Measurements from ENCODE around the gene FETUB. TPM values are rescaled to one million over a fixed set of nuclear protein-coding genes. Genes with fewer than 3 reads are reported as not detected.

Gene FETUB
- total and polyA plus RNA-seq, 2 of the 4 experiments (the other 2 are of a cell fraction), result not detected

- Histone ChIP-seq H4K8ac (ENCODE audit: low read depth in 2 of 2, low read length in 2 of 2) (no peak overlapping the region), H4K5ac (ENCODE audit: low read depth, low read length) (no peak overlapping the region), H4K20me1 (ENCODE audit: insufficient read depth, low read length) (no peaks in the 10 kb centered on the region), H3K23ac (ENCODE audit: low read depth, low read length) (no peak overlapping the region), H2BK5ac (ENCODE audit: low read depth, low read length, poor library complexity, severe bottlenecking) (no peak overlapping the region), H3K4me3 (ENCODE audit: insufficient read depth, low read depth, low read length) (no peak overlapping the region), H4K91ac (ENCODE audit: insufficient read depth, low read depth, low read length) (no peak overlapping the region), H3K14ac (replicated peaks; ENCODE audit: low read depth, low read length) (no peak overlapping the region), H3K79me1 (ENCODE audit: low read depth in 1 of 2, low read length in 2 of 2) (no peaks in the 10 kb centered on the region), H2AK9ac (replicated peaks; ENCODE audit: low read depth, low read length, poor library complexity) (no peak overlapping the region), H3K36me3 (ENCODE audit: control insufficient read depth, insufficient read depth, low read length) (no peaks in the 10 kb centered on the region), H2BK15ac (ENCODE audit: low read depth, low read length) (no peak overlapping the region), H3K9me1 (ENCODE audit: insufficient read depth, low read length) (no peaks in the 10 kb centered on the region), H3K27ac (ENCODE audit: insufficient read depth, low read length) (no peak overlapping the region), H2AFZ (replicated peaks; ENCODE audit: low read length, poor library complexity) (no peak overlapping the region), H2BK20ac (ENCODE audit: low read depth, low read length) (no peak overlapping the region), H3K4ac (ENCODE audit: low read depth, low read length) (no peak overlapping the region), H3K4me2 (ENCODE audit: low read depth, low read length) (no peak overlapping the region), H3K27me3 (ENCODE audit: control insufficient read depth, insufficient read depth, low read length) (peaks cover 3% of the 10 kb centered on the region; the same call in 1 of the 2 replicates), H3K9me3 (ENCODE audit: control insufficient read depth, insufficient read depth, low read length) (no peaks in the 10 kb centered on the region), H2BK120ac (ENCODE audit: low read depth, low read length) (no peak overlapping the region), H3K18ac (ENCODE audit: low read depth, low read length) (no peak overlapping the region), H3K56ac (ENCODE audit: extremely low read depth, insufficient read depth, low read length) (no peak overlapping the region), H3K4me1 (ENCODE audit: control insufficient read depth, insufficient read depth, low read length) (no peaks in the 10 kb centered on the region), H2AK5ac (ENCODE audit: low read depth, low read length) (no peak overlapping the region), H3K9ac (ENCODE audit: low read depth, low read length) (no peak overlapping the region)
- BruUV-seq (replicated peaks), result no TSS peak
- dilution Hi-C loops (cut with HindIII; ENCODE audit: low sequenced_read_pairs, unreplicated experiment), result no loop called here
- WGBS, 2 experiments (ENCODE audit: extremely low coverage in 2 of 2, insufficient read length in 1 of 2), result no CpG with 5 or more reads among the region's 6 CpGs
- TF ChIP-seq SMC3 (IDR thresholded peaks at IDR 0.05; ENCODE audit: low read depth, low read length) (no peak), USF2 (IDR thresholded peaks at IDR 0.05; ENCODE audit: low read depth, low read length) (no peak), RCOR1 (IDR thresholded peaks at IDR 0.05; ENCODE audit: insufficient replicate concordance, low read length) (no peak), ELK1 (IDR thresholded peaks at IDR 0.05; ENCODE audit: borderline replicate concordance, low read depth, low read length) (no peak), BHLHE40 (IDR thresholded peaks at IDR 0.05; ENCODE audit: low read depth, low read length) (no peak), POLR2A (IDR thresholded peaks at IDR 0.05; ENCODE audit: low read depth, low read length) (no peak), RAD21 (IDR thresholded peaks at IDR 0.05; ENCODE audit: low read length) (no peak), NFE2L2 (IDR thresholded peaks at IDR 0.05; ENCODE audit: low read depth, low read length) (no peak), CTCF (conservative IDR thresholded peaks at IDR 0.05; ENCODE audit: low read depth, low read length) (no peak), MXI1 (IDR thresholded peaks at IDR 0.05; ENCODE audit: borderline replicate concordance, low read depth, low read length) (no peak), FOS (IDR thresholded peaks at IDR 0.05; ENCODE audit: low read depth, low read length) (no peak), CEBPB (IDR thresholded peaks at IDR 0.05; ENCODE audit: low read depth, low read length) (no peak), MAZ (IDR thresholded peaks at IDR 0.05; ENCODE audit: borderline replicate concordance, low read depth, low read length) (no peak)
- POLR2A ChIA-PET (ENCODE audit: unreplicated experiment), result no interaction called here
- no peak for DNase-seq
- intact Hi-C loops (cut with micrococcal nuclease), result no loop called here
- ATAC-seq (ENCODE audit: low read depth), result no peak; the same call in 1 of the 2 replicates
- CTCF ChIA-PET, result interaction anchor here (2.6 kb wide), 1 partner anchor 21 kb away, joined by 12 read pairs; no protein-coding TSS in a partner anchor
- in situ Hi-C loops (cut with MboI; ENCODE audit: low sequenced_read_pairs), result no loop called here
Measured at GRCh38 chr3:186594591-186595113, 45.5 kb upstream of the FETUB start.

Measured in IMR-90 (cell line).